PC-3 (cell line): ENCODE measurements around the gene ARHGEF17. TPM values are rescaled to one million over a fixed set of nuclear protein-coding genes. Genes with fewer than 3 reads are reported as not detected.

Experiments used
- ATAC-seq: fragments of 200-7000 bp; cut with Tn5 transposase; 2 replicates; pipeline ENCODE4 v1.9.1; 2020; ENCODE audit warnings: mild to moderate bottlenecking, moderate library complexity
- BruUV-seq: library from RNA; stranded (reverse); fragments of 400-500 nt; replicated peaks from 2 replicates; lab custom pipeline; 2021; lab: Mats Ljungman, UMichigan
- CTCF ChIA-PET: fragments of 300-600 bp; sonication (Branson Sonifier 250); formaldehyde crosslinking; loops from one replicate; lab custom pipeline; 2022; ENCODE audit warnings: antibody characterized with exemption; lab: Charles Lee
- POLR2A ChIA-PET: fragments of 300-600 bp; sonication (Branson Sonifier 250); formaldehyde crosslinking; loops from one replicate; lab custom pipeline; 2022; ENCODE audit warnings: antibody characterized with exemption; ENCODE audit not compliant: unreplicated experiment; lab: Charles Lee
- DNase-seq: peaks from one replicate; pipeline ENCODE4 v3.0.0-alpha.2; 2015
- H2AFZ ChIP-seq: fragments of 300-600 bp; sonication (generic); 2 replicates; pipeline ENCODE4 v1.6.0; 2016; ENCODE audit warnings: antibody characterized with exemption, low read length
- H3F3A ChIP-seq: fragments of 300-600 bp; sonication (generic); one replicate; pipeline ENCODE4 v1.6.0; 2017; ENCODE audit warnings: antibody characterized with exemption, low read length, control low read depth, mild to moderate bottlenecking; ENCODE audit not compliant: unreplicated experiment
- H3K27ac ChIP-seq: fragments of 300-600 bp; sonication (generic); 2 replicates; pipeline ENCODE4 v1.5.1; 2016; ENCODE audit warnings: mild to moderate bottlenecking, low read length
- H3K27me3 ChIP-seq: fragments of 300-600 bp; sonication (generic); 2 replicates; pipeline ENCODE4 v1.6.1; 2016; ENCODE audit warnings: low read length, mixed read lengths
- H3K36me3 ChIP-seq: fragments of 300-600 bp; sonication (generic); 2 replicates; pipeline ENCODE4 v1.6.1; 2016; ENCODE audit warnings: low read depth, mixed run types, low read length, mixed read lengths
- H3K4me1 ChIP-seq: fragments of 300-600 bp; sonication (generic); 2 replicates; pipeline ENCODE4 v1.5.1; 2016; ENCODE audit warnings: low read length; ENCODE audit not compliant: insufficient read depth
- H3K4me2 ChIP-seq: fragments of 300-600 bp; sonication (generic); 2 replicates; pipeline ENCODE4 v1.6.0; 2016; ENCODE audit warnings: low read length
- H3K4me3 ChIP-seq: fragments of 300-600 bp; sonication (generic); 2 replicates; pipeline ENCODE4 v1.5.1; 2016; ENCODE audit warnings: mild to moderate bottlenecking, low read length, mixed read lengths
- H3K79me2 ChIP-seq: fragments of 300-600 bp; sonication (generic); 2 replicates; pipeline ENCODE4 v1.6.1; 2017; ENCODE audit warnings: low read length, mixed read lengths
- H3K9ac ChIP-seq: fragments of 300-600 bp; sonication (generic); 2 replicates; pipeline ENCODE4 v1.6.0; 2016; ENCODE audit warnings: mild to moderate bottlenecking, low read length
- H3K9me2 ChIP-seq: fragments of 300-600 bp; sonication (generic); replicated peaks from 2 replicates; pipeline ENCODE4 v1.6.1; 2016; ENCODE audit warnings: mixed run types, low read length, mixed read lengths
- H3K9me3 ChIP-seq: fragments of 300-600 bp; sonication (generic); 2 replicates; pipeline ENCODE4 v1.6.1; 2016; ENCODE audit warnings: low read length, mixed read lengths
- H4K20me1 ChIP-seq: fragments of 300-600 bp; sonication (generic); 2 replicates; pipeline ENCODE4 v1.6.1; 2016; ENCODE audit warnings: low read length, mixed read lengths
- CTCF ChIP-seq: fragments of 300-600 bp; sonication (generic); conservative IDR thresholded peaks from 2 replicates; pipeline ENCODE4 v1.5.1; 2017; ENCODE audit warnings: antibody characterized with exemption, low read depth, mild to moderate bottlenecking, low read length
- EZH2 ChIP-seq: fragments of 300-600 bp; sonication (generic); IDR thresholded peaks from one replicate; pipeline ENCODE4 v1.6.1; 2017; ENCODE audit warnings: antibody characterized with exemption, mild to moderate bottlenecking, low read length; ENCODE audit not compliant: unreplicated experiment
- EZH2phosphoT487 ChIP-seq: fragments of 300-600 bp; sonication (generic); IDR thresholded peaks from 2 replicates; pipeline ENCODE4 v1.6.1; 2018; ENCODE audit warnings: mild to moderate bottlenecking, antibody characterized with exemption, low read length, borderline replicate concordance
- intact Hi-C: fragments of 100-400 bp; cut with micrococcal nuclease; formaldehyde crosslinking; loops from 2 replicates; pipeline ENCODE4 v1.9.0; 2023
- total RNA-seq: library from RNA; depleted of rRNA; stranded (reverse); fragments of >200 nt; gene quantifications from 2 replicates; pipeline ENCODE4 v1.2.3, GENCODE V29; 2014

ARHGEF17 gene
- total RNA-seq, 1 experiment from 2014 or later, result 6.2 TPM

- Histone ChIP-seq H2AFZ (no peak overlapping the region), H3K27me3 (no peaks in the 10 kb centered on the region), H3K36me3 (peaks cover 7% of the 10 kb centered on the region; the same call in 1 of the 2 replicates), H3K9ac (no peak overlapping the region), H3K4me3 (no peak overlapping the region), H3K79me2 (peaks cover 86% of the 10 kb centered on the region), H3K4me1 (no peaks in the 10 kb centered on the region), H3K27ac (no peak overlapping the region), H3K9me3 (no peaks in the 10 kb centered on the region), H3K4me2 (no peak overlapping the region), H3K9me2 (no peaks in the 10 kb centered on the region), H4K20me1 (peaks cover 61% of the 10 kb centered on the region), H3F3A (no peaks in the 10 kb centered on the region)
- ATAC-seq, result no peak
- ChIA-PET CTCF (no interaction called here), POLR2A (no interaction called here)
- BruUV-seq, result no TSS peak
- DNase-seq, result no peak
- intact Hi-C loops, result no loop called here
- no peak for TF ChIP-seq EZH2
- TF ChIP-seq CTCF, result no peak
- TF ChIP-seq EZH2phosphoT487, result no peak
These were observed 77.9 kb downstream of the ARHGEF17 start for GRCh38 chr11:73386016-73386415.

GRCh38 chr11:73386546-73386945 lies 78.5 kb downstream of the ARHGEF17 start:
- no peaks in the 10 kb centered on the region for H3K4me1 ChIP-seq
- H3K27ac ChIP-seq, result no peak overlapping the region

More at GRCh38 chr11:73386546-73386945, 78.5 kb downstream of the ARHGEF17 start:
- no peaks in the 10 kb centered on the region for H3K9me3 ChIP-seq
- no peak for DNase-seq
- peaks cover 81% of the 10 kb centered on the region for H3K79me2 ChIP-seq
- H3K36me3 ChIP-seq, result peaks cover 7% of the 10 kb centered on the region; the same call in 1 of the 2 replicates
- no peak overlapping the region for H3K4me2 ChIP-seq
- ChIA-PET POLR2A (no interaction called here), CTCF (no interaction called here)
- intact Hi-C loops, result no loop called here
- no peak overlapping the region for H3K4me3 ChIP-seq
- ATAC-seq, result no peak
- H3K9me2 ChIP-seq, result no peaks in the 10 kb centered on the region
- peaks cover 59% of the 10 kb centered on the region for H4K20me1 ChIP-seq
- H2AFZ ChIP-seq, result no peak overlapping the region
- no peaks in the 10 kb centered on the region for H3F3A ChIP-seq
- no peak overlapping the region for H3K9ac ChIP-seq
- BruUV-seq, result no TSS peak
- no peaks in the 10 kb centered on the region for H3K27me3 ChIP-seq
- TF ChIP-seq EZH2 (no peak), EZH2phosphoT487 (no peak), CTCF (no peak)
